GM12874 (cell line): ENCODE measurements around the gene HCN4.

Experiments used
- CTCF ChIP-seq: IDR thresholded peaks from 2 replicates; pipeline ENCODE4 v1.5.1; 2011; ENCODE audit warnings: low read depth, mild to moderate bottlenecking, control low read depth, low read length, moderate library complexity; ENCODE audit not compliant: insufficient read depth

Gene HCN4

GRCh38 chr15:73392025-73392424, 23.3 kb upstream of the HCN4 start:
- TF ChIP-seq CTCF = no peak

GRCh38 chr15:73391128-73391872, 22.5 kb upstream of the HCN4 start:
- no peak for TF ChIP-seq CTCF

- no peak for TF ChIP-seq CTCF
Observed at GRCh38 chr15:73389971-73390544, 21.3 kb upstream of the HCN4 start.

DNA sequence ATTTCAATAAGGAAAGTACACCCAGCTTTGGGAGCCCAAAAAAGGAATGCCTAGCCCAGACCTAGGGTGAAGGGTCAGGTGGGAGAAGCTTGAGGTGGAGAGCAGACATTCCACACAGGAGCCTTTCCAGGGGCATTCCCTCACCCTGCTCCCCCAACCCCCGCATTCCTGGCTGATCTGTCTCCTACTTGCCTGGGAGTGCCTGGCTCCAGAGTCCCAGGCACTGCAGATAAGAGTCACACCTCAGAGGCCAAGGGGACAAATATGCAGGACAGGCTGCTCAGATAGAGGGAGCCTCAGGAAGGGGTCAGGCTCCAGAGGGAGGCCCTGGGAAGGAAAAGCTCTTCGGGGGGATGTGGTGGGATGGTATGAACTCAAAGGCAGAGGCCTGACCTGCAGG, 20.8 kb upstream of the HCN4 start:
- TF ChIP-seq CTCF = no peak

DNA sequence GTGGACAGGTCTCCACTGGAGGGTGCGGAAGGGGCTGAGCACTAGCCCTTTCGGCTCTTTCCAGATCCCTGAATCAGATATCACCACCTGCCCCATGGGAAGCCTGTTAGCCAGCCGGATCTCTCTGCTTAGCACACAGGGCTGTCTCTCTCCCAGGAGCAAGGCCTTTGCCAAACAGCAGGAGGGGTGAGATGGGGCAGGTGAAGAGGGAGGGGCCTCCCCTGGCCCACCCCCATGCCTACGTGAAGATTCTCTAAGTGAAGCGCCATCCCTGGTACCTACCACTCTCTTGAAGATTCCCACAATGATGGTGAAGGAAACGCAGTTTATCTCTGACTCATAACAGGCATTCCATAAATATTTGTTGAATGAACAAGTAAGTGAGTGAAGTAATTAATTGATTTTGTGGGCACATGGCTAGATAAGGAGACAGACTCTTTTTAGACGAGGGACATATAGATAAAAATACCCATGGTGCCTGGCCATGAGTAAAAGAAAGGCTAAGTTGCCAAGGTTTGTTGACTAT, 19.6 kb upstream of the HCN4 start:
- TF ChIP-seq CTCF = no peak

GRCh38 chr15:73387507-73388255, 18.9 kb upstream of the HCN4 start:
- TF ChIP-seq CTCF = no peak

DNA sequence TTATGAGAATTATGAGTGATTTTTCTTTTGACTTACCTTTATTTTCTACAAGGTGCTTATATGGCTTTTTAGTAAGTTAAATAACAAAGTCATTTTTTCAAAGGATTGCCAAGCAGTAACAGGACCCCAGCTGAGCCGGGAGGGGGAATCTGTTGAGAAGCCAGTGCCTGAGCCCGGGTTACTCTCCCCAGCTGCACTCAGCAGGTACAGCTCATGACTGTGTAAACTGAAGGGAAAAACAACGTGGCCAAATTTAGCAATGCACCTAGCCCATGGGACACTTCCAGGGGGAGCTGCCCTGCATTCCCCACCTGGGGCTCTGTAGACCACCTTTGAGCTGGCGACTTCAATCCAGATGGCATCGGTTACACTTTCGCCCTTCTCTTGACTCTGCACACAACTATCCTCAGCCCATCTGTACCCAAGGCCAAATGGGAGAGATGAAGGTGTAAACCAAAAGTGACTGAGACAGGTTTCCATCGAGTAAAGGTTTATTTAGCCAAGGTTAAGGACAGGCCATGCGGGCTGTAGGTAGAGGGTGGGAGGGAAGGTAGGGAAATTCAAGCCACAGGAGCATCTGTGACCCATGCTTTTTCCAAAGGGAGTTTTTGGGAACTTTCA, 18.2 kb upstream of the HCN4 start:
- no peak for TF ChIP-seq CTCF
